Trophoblast cell (in vitro differentiated cells and primary cell): ENCODE data around the gene EXOC3.
"Not testable (repeated sequence)": the region's sequence is repeated elsewhere in the genome, so short reads cannot be mapped to it uniquely, and the experiment has no call there.

Experiments used
- DNase-seq, 2 donors: peaks; one replicate each; pipeline ENCODE4 v3.0.0-alpha.2; 2016
- H2AFZ ChIP-seq: 2 replicates; pipeline ENCODE4 v1.6.1; 2013; ENCODE audit warnings: low read length, moderate library complexity, mild to moderate bottlenecking; ENCODE audit not compliant: insufficient read depth, poor library complexity
- H2AK5ac ChIP-seq: 2 replicates; pipeline ENCODE4 v1.6.1; 2013; ENCODE audit warnings: mild to moderate bottlenecking, low read length
- H2BK120ac ChIP-seq: 2 replicates; pipeline ENCODE4 v1.6.1; 2013; ENCODE audit warnings: low read length, mild to moderate bottlenecking, moderate library complexity; ENCODE audit not compliant: insufficient read depth, poor library complexity
- H2BK12ac ChIP-seq: 2 replicates; pipeline ENCODE4 v1.6.1; 2013; ENCODE audit warnings: mild to moderate bottlenecking, low read length, moderate library complexity
- H2BK5ac ChIP-seq: 2 replicates; pipeline ENCODE4 v1.6.1; 2013; ENCODE audit warnings: low read length, low read depth, moderate library complexity, mild to moderate bottlenecking; ENCODE audit not compliant: poor library complexity
- H3K14ac ChIP-seq: 2 replicates; pipeline ENCODE4 v1.6.1; 2013; ENCODE audit warnings: mild to moderate bottlenecking, low read length
- H3K18ac ChIP-seq: 2 replicates; pipeline ENCODE4 v1.6.1; 2013; ENCODE audit warnings: mild to moderate bottlenecking, low read length
- H3K23ac ChIP-seq: 2 replicates; pipeline ENCODE4 v1.6.1; 2013; ENCODE audit warnings: low read length
- H3K27ac ChIP-seq: 2 replicates; pipeline ENCODE4 v1.5.1; 2013; ENCODE audit warnings: low read depth, mild to moderate bottlenecking, inconsistent platforms, low read length, moderate library complexity
- H3K27me3 ChIP-seq: 2 replicates; pipeline ENCODE4 v1.6.1; 2013; ENCODE audit warnings: inconsistent platforms, mild to moderate bottlenecking, low read length, moderate library complexity; ENCODE audit not compliant: insufficient read depth
- H3K36me3 ChIP-seq, 2 experiments: 1 replicate in 1 of 2; 2 replicates in 1 of 2; pipeline ENCODE4 v1.6.1; 2013; ENCODE audit warnings: low read length in 2 of 2, mild to moderate bottlenecking in 2 of 2, moderate library complexity in 1 of 2; ENCODE audit not compliant: insufficient read depth in 2 of 2, control insufficient read depth in 1 of 2
- H3K4ac ChIP-seq: 2 replicates; pipeline ENCODE4 v1.6.1; 2013; ENCODE audit warnings: low read depth, mild to moderate bottlenecking, low read length, moderate library complexity
- H3K4me1 ChIP-seq, 2 experiments: 1 replicate in 1 of 2; 2 replicates in 1 of 2; pipeline ENCODE4 v1.6.1; 2013; ENCODE audit warnings: low read length in 2 of 2, mild to moderate bottlenecking in 2 of 2, moderate library complexity in 1 of 2; ENCODE audit not compliant: insufficient read depth in 2 of 2, control insufficient read depth in 1 of 2
- H3K4me2 ChIP-seq: 2 replicates; pipeline ENCODE4 v1.6.1; 2013; ENCODE audit warnings: inconsistent platforms, mild to moderate bottlenecking, low read length, moderate library complexity
- H3K4me3 ChIP-seq: 2 replicates; pipeline ENCODE4 v1.5.1; 2013; ENCODE audit warnings: mild to moderate bottlenecking, low read depth, low read length, inconsistent platforms
- H3K79me1 ChIP-seq: one replicate; pipeline ENCODE4 v1.6.1; 2013; ENCODE audit warnings: low read length
- H3K79me2 ChIP-seq: 2 replicates; pipeline ENCODE4 v1.6.1; 2013; ENCODE audit warnings: low read length, mild to moderate bottlenecking; ENCODE audit not compliant: control insufficient read depth, insufficient read depth, poor library complexity
- H3K9ac ChIP-seq: 2 replicates; pipeline ENCODE4 v1.6.1; 2013; ENCODE audit warnings: mild to moderate bottlenecking, low read length
- H3K9me3 ChIP-seq: 2 replicates; pipeline ENCODE4 v1.6.1; 2013; ENCODE audit warnings: low read depth, mild to moderate bottlenecking, control low read depth, inconsistent platforms, low read length; ENCODE audit not compliant: insufficient read depth
- H4K12ac ChIP-seq: 2 replicates; pipeline ENCODE4 v1.6.1; 2013; ENCODE audit warnings: low read depth, mild to moderate bottlenecking, low read length, moderate library complexity
- H4K8ac ChIP-seq: 2 replicates; pipeline ENCODE4 v1.6.1; 2013; ENCODE audit warnings: low read depth, mild to moderate bottlenecking, low read length, moderate library complexity
- H4K91ac ChIP-seq: one replicate; pipeline ENCODE4 v1.6.1; 2013; ENCODE audit warnings: low read depth, mild to moderate bottlenecking, low read length, moderate library complexity
- WGBS: extraction: QIAGEN DNeasy Blood & Tissue Kit; methylation state at CpG from one replicate; pipeline ENCODE4 v1.1.7; 2013; ENCODE audit warnings: missing lambda C conversion rate; ENCODE audit not compliant: insufficient read length, insufficient coverage; ENCODE audit errors: extremely low coverage; 5-methylcytosine and 5-hydroxymethylcytosine counted together

The EXOC3 gene

DNA sequence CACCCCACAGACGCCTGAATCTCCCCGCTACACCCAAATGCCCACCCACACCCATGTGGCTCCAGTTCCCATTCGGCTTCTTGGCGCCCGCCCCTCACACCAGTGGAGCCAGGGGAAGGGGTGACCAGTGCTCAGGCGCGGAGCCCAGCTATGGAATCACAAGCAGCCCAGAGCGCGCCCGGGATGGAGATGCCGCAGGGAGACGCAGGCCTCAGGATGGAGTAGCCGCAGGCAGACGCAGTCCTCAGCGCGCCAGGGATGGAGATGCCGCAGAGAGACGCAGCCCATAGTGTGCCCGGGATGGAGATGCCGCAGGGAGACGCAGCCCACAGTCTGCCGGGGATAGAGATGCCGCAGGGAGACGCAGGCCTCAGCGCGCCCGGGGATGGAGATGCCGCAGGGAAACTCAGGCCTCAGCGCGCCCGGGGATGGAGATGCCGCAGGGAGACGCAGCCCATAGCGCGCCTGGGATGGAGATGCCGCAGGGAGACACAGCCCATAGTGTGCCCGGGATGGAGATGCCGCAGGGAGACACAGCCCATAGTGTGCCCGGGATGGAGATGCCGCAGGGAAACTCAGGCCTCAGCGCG, 65.1 kb downstream of the EXOC3 start:
- H3K23ac ChIP-seq, H3K36me3 ChIP-seq, H3K4ac ChIP-seq, H3K79me2 ChIP-seq, H3K14ac ChIP-seq, H3K27ac ChIP-seq, H3K9me3 ChIP-seq, H2AK5ac ChIP-seq, H3K4me3 ChIP-seq, H2BK12ac ChIP-seq, H4K12ac ChIP-seq, H4K8ac ChIP-seq, H3K9ac ChIP-seq, H2BK5ac ChIP-seq, H2BK120ac ChIP-seq, H3K18ac ChIP-seq, H3K4me2 ChIP-seq, DNase-seq, H2AFZ ChIP-seq, H3K79me1 ChIP-seq, H3K27me3 ChIP-seq, H4K91ac ChIP-seq: not testable (repeated sequence)
- H3K4me1 ChIP-seq, result peaks cover 10% of the 10 kb centered on the region in 2 experiments
- no CpG with 5 or more reads among the region's 42 CpGs for WGBS

DNA sequence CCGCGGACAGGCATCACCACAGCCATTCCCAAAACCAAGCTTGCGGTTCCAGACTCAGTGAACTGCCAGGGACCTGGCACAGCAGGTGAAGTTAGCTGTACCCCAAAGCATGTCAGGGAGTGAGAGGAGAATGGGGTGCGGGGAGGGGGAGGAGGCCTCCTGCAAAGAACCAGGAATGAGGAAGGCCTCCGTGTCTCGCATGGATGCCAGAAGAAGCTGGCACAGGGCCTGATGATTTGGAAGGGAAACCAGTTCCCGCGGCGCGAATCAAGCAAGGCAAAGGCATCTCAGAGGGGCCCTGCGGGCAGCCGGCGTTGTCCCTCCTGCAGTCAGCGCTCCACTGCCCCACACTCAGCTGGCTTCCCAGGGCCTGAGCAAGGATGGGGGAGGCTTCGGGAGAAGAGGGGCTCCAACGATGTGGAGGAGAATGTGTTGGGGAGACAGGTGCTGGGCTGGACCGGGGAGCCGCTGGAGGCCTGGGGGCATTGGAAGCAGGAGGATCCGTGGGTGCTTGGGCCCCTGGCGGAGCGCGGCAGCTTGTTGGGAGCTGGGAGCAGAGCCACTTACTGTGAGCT, 66.7 kb downstream of the EXOC3 start:
- Histone ChIP-seq H3K9ac (no peak overlapping the region), H3K4me3 (no peak overlapping the region), H3K27ac (no peak overlapping the region), H3K27me3 (no peaks in the 10 kb centered on the region), H3K4me2 (no peak overlapping the region), H3K4me1 (peaks cover 9% of the 10 kb centered on the region in 2 experiments), H4K8ac (no peak overlapping the region), H3K14ac (no peak overlapping the region), H3K9me3 (no peaks in the 10 kb centered on the region), H2BK120ac (no peak overlapping the region), H3K4ac (no peak overlapping the region), H4K91ac (no peak overlapping the region), H3K23ac (no peak overlapping the region), H3K36me3 (no peaks in the 10 kb centered on the region), H3K18ac (no peak overlapping the region), H2BK5ac (no peak overlapping the region), H3K79me1 (no peaks in the 10 kb centered on the region), H3K79me2 (no peaks in the 10 kb centered on the region), H4K12ac (no peak overlapping the region), H2BK12ac (no peak overlapping the region), H2AFZ (no peak overlapping the region), H2AK5ac (no peak overlapping the region)
- no peak for DNase-seq
- no CpG with 5 or more reads among the region's 22 CpGs for WGBS

DNA sequence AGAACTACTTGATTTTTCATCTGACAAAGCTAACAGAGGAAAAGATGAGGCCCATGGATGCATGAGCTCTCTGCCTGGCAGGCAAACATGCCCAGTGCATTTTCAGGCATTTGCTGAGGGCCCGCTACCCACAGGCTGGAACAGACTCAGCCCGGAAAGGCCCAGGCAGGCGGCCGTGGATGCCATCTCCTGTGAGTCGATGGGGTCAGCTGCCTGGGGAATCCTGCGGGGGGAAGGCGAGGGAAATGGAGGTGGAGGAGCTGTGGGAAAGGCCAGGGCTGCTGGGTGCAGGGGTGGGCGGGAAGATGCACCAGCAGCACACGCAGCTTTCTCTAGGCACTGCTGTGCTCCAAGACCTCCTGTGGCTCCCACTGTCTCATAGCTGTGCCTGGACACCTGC, 67.5 kb downstream of the EXOC3 start:
- Histone ChIP-seq H2BK12ac (no peak overlapping the region), H3K79me1 (no peaks in the 10 kb centered on the region), H2AK5ac (no peak overlapping the region), H3K9me3 (no peaks in the 10 kb centered on the region), H3K14ac (no peak overlapping the region), H3K9ac (no peak overlapping the region), H3K4me3 (no peak overlapping the region), H4K91ac (no peak overlapping the region), H3K18ac (no peak overlapping the region), H2AFZ (no peak overlapping the region), H2BK120ac (no peak overlapping the region), H3K23ac (no peak overlapping the region), H2BK5ac (no peak overlapping the region), H3K4me1 (peaks cover 7% of the 10 kb centered on the region in 2 experiments), H4K12ac (no peak overlapping the region), H3K27me3 (no peaks in the 10 kb centered on the region), H3K4me2 (no peak overlapping the region), H3K79me2 (no peaks in the 10 kb centered on the region), H3K36me3 (no peaks in the 10 kb centered on the region), H3K27ac (no peak overlapping the region), H4K8ac (no peak overlapping the region), H3K4ac (no peak overlapping the region)
- no CpG with 5 or more reads among the region's 9 CpGs for WGBS
- DNase-seq, result no peak

DNA sequence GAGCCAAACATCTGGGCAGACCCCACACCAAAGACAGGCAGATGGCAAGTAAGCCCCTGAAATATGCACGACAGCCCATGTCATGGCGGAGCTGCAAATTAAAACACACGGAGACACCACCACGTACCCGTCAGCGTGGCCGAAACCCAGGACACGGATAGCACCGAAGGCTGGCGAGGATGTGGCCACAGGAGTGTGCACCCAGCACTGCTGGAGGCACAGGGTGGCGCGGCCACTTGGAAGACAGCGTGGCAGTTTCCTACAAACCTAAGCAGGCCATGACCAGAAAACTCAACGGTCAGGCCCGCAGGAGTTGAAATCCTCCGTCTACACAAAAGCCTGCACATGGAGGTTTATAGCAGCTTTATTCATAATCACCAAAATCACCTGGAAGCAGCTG, 68.5 kb downstream of the EXOC3 start:
- Histone ChIP-seq H3K4ac (no peak overlapping the region), H3K18ac (no peak overlapping the region), H3K4me3 (no peak overlapping the region), H3K14ac (no peak overlapping the region), H4K8ac (no peak overlapping the region), H3K79me2 (no peaks in the 10 kb centered on the region), H2BK5ac (no peak overlapping the region), H2AFZ (no peak overlapping the region), H3K23ac (no peak overlapping the region), H3K79me1 (no peaks in the 10 kb centered on the region), H3K4me1 (peaks cover 0 to 3% of the 10 kb centered on the region in 2 experiments), H3K27ac (no peak overlapping the region), H4K12ac (no peak overlapping the region), H3K36me3 (no peaks in the 10 kb centered on the region), H2AK5ac (no peak overlapping the region), H3K27me3 (no peaks in the 10 kb centered on the region), H2BK120ac (no peak overlapping the region), H3K9me3 (no peaks in the 10 kb centered on the region), H3K9ac (no peak overlapping the region), H4K91ac (no peak overlapping the region), H2BK12ac (no peak overlapping the region), H3K4me2 (no peak overlapping the region)
- no CpG with 5 or more reads among the region's 16 CpGs for WGBS
- no peak for DNase-seq
